Stimulated activated CD4-positive, alpha-beta T cell treated with anti-CD3 and anti-CD28 coated beads, Interleukin-12 subunit alpha, Interleukin-12 subunit beta, amount 100 ng/mL, for 24 hours (primary cell): ENCODE measurements around the gene TGM4.
"Not testable (repeated sequence)": the region's sequence is repeated elsewhere in the genome, so short reads cannot be mapped to it uniquely, and the experiment has no call there.

Experiments used
- DNase-seq, 2 experiments: peaks; one replicate each; pipeline ENCODE4 v3.0.0-alpha.2; 2020; ENCODE audit warnings: low read depth in 2 of 2

Gene TGM4

GRCh38 chr3:44915702-44916438 lies 41.5 kb downstream of the TGM4 start:
- no peak for DNase-seq

- no peak for DNase-seq
Observed at GRCh38 chr3:44918087-44918486, 43.7 kb downstream of the TGM4 start.

DNA sequence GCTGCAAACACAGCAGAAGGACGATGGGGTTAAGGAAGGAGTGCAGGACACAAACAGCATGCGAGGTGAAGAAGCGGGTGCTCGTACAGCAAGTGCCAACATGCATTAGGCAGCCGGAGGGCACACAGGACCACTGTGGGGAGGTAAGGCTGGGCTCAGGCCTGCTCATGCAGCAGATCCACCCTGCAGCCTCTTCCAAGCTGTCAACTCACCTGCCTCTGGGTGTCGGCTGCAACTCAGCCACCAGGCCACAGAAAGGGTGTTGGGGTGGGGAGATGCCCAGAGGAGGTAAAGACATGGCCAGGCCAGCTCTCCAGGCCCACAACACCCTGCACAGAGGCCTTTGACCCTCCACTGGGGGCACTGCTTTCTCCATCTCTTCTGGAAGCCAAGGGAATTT lies 44.2 kb downstream of the TGM4 start:
- no peak for DNase-seq

GRCh38 chr3:44920081-44920480 lies 45.7 kb downstream of the TGM4 start:
- no peak for DNase-seq

DNA sequence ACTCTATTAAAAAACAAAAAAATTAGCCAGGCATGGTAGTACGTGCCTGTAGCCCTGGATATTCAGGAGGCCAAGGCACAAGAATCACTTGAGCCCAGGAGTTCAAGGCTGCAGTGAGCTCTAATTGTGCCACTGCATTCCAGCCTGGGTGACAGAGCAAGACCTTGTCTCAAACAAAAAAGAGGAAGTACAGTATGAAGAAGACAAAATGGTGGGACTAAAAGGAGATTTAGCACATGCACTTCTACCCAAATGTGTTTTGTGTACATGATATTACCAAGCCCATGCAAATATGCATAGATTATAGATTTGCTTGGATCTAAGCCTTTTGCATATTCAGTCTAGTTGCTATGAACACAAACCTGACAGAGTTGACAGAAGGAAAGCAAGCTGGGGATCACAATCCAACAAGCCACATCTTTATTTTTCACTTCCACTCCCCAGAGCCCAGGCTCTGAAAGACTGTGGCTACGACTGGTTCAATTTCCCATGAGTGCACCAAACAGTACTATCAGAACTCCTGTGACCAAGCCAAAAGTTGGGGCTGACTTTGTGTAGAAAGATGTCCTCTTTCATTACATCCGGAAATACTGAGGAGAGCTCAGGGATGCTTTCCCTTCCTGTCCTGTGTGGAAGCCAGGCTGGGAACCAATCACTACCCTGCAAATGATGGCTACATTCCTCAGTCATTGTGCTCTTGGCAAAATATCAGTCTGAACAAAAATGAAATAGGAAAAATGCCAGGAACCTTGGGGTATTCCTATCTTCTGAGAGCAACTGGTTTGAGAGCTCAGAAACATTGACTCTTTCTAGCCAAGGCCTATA lies 49.4 kb downstream of the TGM4 start:
- no peak for DNase-seq

DNA sequence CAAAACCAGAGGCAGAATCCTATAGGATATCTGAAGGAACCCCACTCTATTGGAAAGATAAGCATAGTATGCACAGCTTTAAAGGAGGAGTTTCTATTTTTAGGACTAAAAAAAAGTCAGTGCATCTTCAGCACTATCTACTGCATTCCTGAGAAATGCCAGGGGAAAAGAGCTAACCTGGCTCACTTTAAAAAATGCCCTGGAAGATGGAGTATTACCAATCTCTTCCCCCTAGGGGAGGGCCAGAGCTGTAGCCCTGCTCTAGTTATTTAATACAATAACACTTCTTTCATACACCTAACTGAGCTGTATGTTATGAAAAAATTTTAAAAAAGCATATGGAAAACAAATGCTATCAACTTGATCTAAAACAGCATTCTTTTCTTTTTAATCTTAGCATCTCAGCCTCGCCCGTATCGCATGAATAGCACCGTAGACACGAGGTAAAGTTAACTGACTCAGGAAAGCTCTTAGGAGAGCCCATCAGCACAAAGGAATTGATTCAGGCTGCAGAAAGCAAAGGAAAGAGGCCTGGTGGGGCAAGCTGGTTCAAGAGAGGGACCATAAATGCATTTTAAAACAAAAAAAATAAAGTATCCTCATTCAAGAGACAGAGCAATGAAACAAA lies 50.2 kb downstream of the TGM4 start:
- DNase-seq: no peak

DNA sequence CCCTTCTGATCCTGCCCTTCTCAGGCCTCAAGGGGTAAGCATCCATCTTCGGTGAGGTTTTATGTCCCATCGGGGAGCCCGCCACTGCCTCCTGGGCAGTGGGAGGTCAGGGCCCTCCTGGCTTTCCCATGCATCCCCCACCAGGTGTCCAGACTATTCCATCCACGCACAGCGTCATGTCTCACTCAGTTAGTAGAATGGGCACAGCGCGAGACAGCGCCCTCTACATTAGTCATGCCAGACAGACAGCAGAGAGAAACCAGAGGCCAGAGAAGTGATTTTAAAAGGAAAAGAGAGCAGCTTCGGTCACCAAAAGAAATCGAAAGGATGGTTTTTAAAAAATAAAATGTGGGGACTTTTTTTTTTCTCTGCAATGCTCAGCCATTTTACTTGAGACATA lies 51.8 kb downstream of the TGM4 start:
- no peak for DNase-seq

DNA sequence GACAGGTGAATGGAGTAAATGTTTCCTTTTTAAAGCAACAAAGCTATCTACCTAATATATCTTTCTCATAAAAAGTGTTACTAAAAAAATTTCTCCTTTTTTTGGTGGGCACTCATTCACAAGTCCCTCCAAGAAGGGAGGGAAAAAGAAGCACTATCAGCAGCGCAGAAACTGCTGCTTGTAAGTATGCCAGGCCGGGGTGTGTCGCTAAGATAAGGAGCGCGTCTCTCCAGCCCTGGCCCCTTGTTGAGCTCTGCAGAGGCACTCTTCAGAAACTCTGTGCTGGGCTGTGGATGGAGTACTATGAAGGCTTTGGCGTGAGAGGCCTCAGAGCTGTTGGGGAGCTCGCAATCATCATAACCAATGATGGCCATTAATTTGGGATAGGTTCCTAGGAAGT lies 52.5 kb downstream of the TGM4 start:
- DNase-seq: no peak

DNA sequence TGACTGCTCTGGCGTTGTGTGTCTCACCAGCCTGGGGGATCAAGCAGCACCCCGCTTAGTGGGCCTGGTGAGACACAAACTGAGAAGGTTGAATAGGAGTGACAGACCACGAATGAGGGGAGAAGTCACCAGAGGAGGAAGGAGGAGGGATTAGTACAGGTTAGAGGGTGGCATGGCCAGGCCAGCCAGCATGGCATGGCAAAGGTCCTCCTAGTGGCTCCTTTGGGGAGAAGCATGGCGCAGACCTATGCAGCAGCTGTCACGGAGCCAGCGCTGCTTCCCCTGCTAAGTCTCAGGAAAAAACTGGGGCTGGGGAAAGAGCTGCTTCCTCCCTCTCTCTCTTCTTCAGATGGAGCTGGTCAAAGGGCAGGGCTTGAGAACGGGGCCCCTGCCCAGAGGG lies 53.0 kb downstream of the TGM4 start:
- DNase-seq: no peak

- no peak for DNase-seq
Observed at GRCh38 chr3:44929782-44930181, 55.4 kb downstream of the TGM4 start.

- DNase-seq: no peak
Observed at GRCh38 chr3:44930911-44931310, 56.5 kb downstream of the TGM4 start.

GRCh38 chr3:44931791-44932190 lies 57.4 kb downstream of the TGM4 start:
- DNase-seq: no peak

DNA sequence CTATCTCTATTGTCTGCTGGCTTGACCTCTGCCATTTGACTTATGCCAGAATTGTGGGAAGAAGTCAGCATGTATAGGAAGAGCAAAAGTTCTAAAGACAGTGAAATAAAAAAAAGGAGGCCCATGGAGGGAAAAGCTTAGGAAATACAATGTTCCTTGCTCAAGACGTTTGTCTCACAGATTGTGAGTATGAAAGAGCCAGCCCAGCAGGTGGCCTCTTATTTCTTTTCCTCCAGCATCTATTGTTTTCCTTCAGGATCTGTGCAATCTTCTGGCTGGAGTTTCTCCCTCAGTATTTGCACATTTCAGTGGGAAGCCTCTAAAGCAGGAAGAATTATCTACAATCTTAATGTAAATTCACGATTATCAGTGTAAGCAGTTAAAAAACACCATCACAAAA lies 57.9 kb downstream of the TGM4 start:
- DNase-seq: no peak

GRCh38 chr3:44932986-44933944 lies 58.9 kb downstream of the TGM4 start:
- DNase-seq: no peak

- no peak for DNase-seq
Observed at GRCh38 chr3:44939581-44940036, 65.2 kb downstream of the TGM4 start.

DNA sequence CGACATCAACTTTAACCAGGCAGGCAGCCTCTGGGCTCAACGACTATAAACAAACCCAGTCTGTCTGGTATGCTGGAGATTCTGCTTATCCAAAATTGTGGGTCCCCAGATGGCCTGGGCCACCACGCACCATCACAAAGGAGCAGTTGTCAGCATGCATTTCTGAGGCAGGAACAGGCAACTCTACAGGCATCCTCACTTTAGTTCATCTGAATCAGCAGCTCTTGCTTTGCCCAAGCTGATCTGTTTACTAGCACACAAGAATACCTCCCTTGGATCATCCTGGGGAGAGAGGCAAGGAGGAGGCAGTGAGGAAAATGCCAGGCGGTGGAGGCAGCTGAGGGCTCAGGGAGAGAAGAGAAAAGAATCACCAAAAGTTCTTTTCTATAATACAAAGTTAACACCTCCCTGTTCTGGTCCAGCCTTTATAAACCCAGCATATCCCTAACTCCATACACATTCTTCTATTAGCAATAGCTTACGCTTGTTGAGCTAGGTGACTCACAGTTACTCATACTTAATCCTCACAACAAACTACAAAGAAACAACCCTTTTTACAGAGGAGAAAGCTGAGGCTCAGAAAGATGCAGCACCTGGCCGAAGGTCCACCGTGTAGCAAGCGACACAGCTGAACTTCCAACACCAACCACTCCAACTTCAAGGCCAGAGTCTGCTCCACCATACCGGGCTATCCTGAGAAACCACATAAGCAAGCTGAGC lies 68.0 kb downstream of the TGM4 start:
- no peak for DNase-seq

GRCh38 chr3:44948239-44948638 lies 73.8 kb downstream of the TGM4 start:
- no peak for DNase-seq

GRCh38 chr3:44949770-44950169 lies 75.4 kb downstream of the TGM4 start:
- not testable (repeated sequence) for DNase-seq

- no peak for DNase-seq
Observed at GRCh38 chr3:44950275-44950734, 75.9 kb downstream of the TGM4 start.

- no peak for DNase-seq
Observed at GRCh38 chr3:44952689-44953088, 78.3 kb downstream of the TGM4 start.

- no peak for DNase-seq
Observed at GRCh38 chr3:44954304-44954703, 79.9 kb downstream of the TGM4 start.
